Measurements from ENCODE around the gene SMOC1.

Gene SMOC1

DNA sequence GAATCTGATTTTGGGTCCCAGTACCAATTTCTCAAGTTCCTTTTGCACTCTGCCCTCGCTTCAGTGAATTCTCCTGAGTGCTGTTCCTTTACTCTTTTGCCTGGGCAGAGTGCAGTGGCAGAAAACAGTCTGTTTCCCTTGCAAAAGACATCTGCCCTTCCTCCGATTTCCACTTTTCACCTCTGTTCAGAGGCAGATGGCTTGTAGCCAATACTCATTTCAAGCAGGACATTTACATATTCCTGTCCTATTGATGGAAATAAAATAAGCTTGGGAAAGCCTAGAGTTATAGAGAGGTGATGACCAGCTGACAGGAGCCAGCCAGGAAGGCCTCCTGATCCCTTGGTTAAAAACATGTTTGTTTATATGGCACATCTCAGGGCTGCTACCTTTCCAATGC, 198.5 kb downstream of the SMOC1 start:
- H3K4me3 ChIP-seq = no peak overlapping the region
- H3K4me1 ChIP-seq = no peaks in the 10 kb centered on the region
- no peaks in the 10 kb centered on the region for H3K9me3 ChIP-seq
- intact Hi-C loops (cut with DNase I; ENCODE audit: low total_unique reads) = no loop called here
- TF ChIP-seq CTCF (IDR thresholded peaks at IDR 0.05) = no peak
- H3K36me3 ChIP-seq = no peaks in the 10 kb centered on the region
- H3K27me3 ChIP-seq = peaks cover 0 to 6% of the 10 kb centered on the region in 2 donors
- DNase-seq = no peak
- no peak overlapping the region for H3K27ac ChIP-seq

- H3K4me3 ChIP-seq = no peak overlapping the region
- intact Hi-C loops (cut with DNase I; ENCODE audit: low total_unique reads) = no loop called here
- DNase-seq = no peak
- H3K27ac ChIP-seq = no peak overlapping the region
- H3K4me1 ChIP-seq = no peaks in the 10 kb centered on the region
- H3K36me3 ChIP-seq = no peaks in the 10 kb centered on the region
- no peaks in the 10 kb centered on the region for H3K9me3 ChIP-seq
- TF ChIP-seq CTCF (IDR thresholded peaks at IDR 0.05) = no peak
- peaks cover 0 to 6% of the 10 kb centered on the region in 2 donors for H3K27me3 ChIP-seq
Measured at GRCh38 chr14:70078329-70078728, 199.1 kb downstream of the SMOC1 start.

GRCh38 chr14:70080076-70080475, 200.9 kb downstream of the SMOC1 start:
- TF ChIP-seq CTCF (IDR thresholded peaks at IDR 0.05) = no peak
- no peaks in the 10 kb centered on the region for H3K4me1 ChIP-seq
- peaks cover 0 to 12% of the 10 kb centered on the region in 2 donors for H3K27me3 ChIP-seq
- no peaks in the 10 kb centered on the region for H3K36me3 ChIP-seq
- no peak overlapping the region for H3K27ac ChIP-seq
- no peak for DNase-seq
- intact Hi-C loops (cut with DNase I; ENCODE audit: low total_unique reads) = no loop called here
- H3K4me3 ChIP-seq = no peak overlapping the region
- no peaks in the 10 kb centered on the region for H3K9me3 ChIP-seq
